Upper lobe of left lung (tissue), 6 donors: ENCODE data around the gene ADK. TPM values are rescaled to one million over a fixed set of nuclear protein-coding genes. Genes with fewer than 3 reads are reported as not detected.

Source experiments
- ATAC-seq, 2 donors: fragments of 200-7000 bp; cut with Tn5 transposase; one replicate each; pipeline ENCODE4 v1.9.1; 2022; ENCODE audit warnings: mild to moderate bottlenecking in 2 of 2, moderate library complexity in 2 of 2; ENCODE audit not compliant: low FRiP score in 2 of 2
- DNase-seq, 2 donors: peaks; one replicate each; pipeline ENCODE4 v3.0.0-alpha.2; 2019 to 2020
- H3K27ac ChIP-seq, 4 donors: fragments of 200-600 bp; sonication (generic); one replicate each; pipeline ENCODE4 v1.5.1; 2016 to 2019
- H3K27me3 ChIP-seq, 4 donors: fragments of 200-600 bp; sonication (generic); one replicate each; pipeline ENCODE4 v1.5.1; 2017 to 2019
- H3K36me3 ChIP-seq, 4 donors: fragments of 200-600 bp; sonication (generic); one replicate each; pipeline ENCODE4 v1.5.1; 2016 to 2019
- H3K4me1 ChIP-seq, 4 donors: fragments of 200-600 bp; sonication (generic); one replicate each; pipeline ENCODE4 v1.5.1; 2018 to 2019
- H3K4me3 ChIP-seq, 4 donors: fragments of 200-600 bp; sonication (generic); one replicate each; pipeline ENCODE4 v1.5.1; 2017 to 2019; ENCODE audit warnings: mild to moderate bottlenecking in 2 of 4, moderate library complexity in 1 of 4
- H3K9me3 ChIP-seq, 4 donors: fragments of 200-600 bp; sonication (generic); one replicate each; pipeline ENCODE4 v1.5.1; 2018 to 2019
- CTCF ChIP-seq, 6 experiments: fragments of 450-650 bp in 4 of 6; fragments of 200-600 bp in 2 of 6; sonication (generic) in 2 of 6; IDR thresholded peaks; one replicate each; pipeline ENCODE4 v1.5.1; 2016 to 2019; ENCODE audit warnings: antibody characterized with exemption in 6 of 6
- EP300 ChIP-seq, 4 donors: sonication (generic); formaldehyde crosslinking; IDR thresholded peaks; one replicate each; pipeline ENCODE4 v1.5.1; 2017; ENCODE audit warnings: antibody characterized with exemption in 4 of 4, control low read depth in 2 of 4
- POLR2A ChIP-seq, 4 donors: fragments of 450-650 bp; IDR thresholded peaks; one replicate each; pipeline ENCODE4 v1.5.1; 2016 to 2017; ENCODE audit warnings: antibody characterized with exemption in 4 of 4, mild to moderate bottlenecking in 2 of 4
- POLR2AphosphoS5 ChIP-seq, 2 donors: sonication (generic); formaldehyde crosslinking; IDR thresholded peaks; one replicate each; pipeline ENCODE4 v1.5.1; 2017; ENCODE audit warnings: antibody characterized with exemption in 2 of 2
- WGBS, 2 donors: methylation state at CpG; one replicate each; pipeline ENCODE4 v1.1.5; 2017 to 2018; 5-methylcytosine and 5-hydroxymethylcytosine counted together
- total RNA-seq, 6 donors: library from RNA; depleted of rRNA in 4 of 6; stranded (reverse); fragments of >200 nt in 4 of 6; gene quantifications; one replicate each; pipeline versions ENCODE4 v1.1.0 to v1.2.1, GENCODE V29; 2016 to 2021
- donor health status: DM: no; HTN: no; CAD: no; lungs with moderate emphysema.
- donor health status: DM: no; HTN: yes; CAD: no; lungs with severe emphysema.

Gene ADK
- total RNA-seq, 6 donors from 2014 or later, result 27.9 to 123 (median 48.1) TPM

- TF ChIP-seq POLR2A (IDR thresholded peaks at IDR 0.05), result no peak
- no peak for TF ChIP-seq CTCF (IDR thresholded peaks at IDR 0.05)
- no peak for TF ChIP-seq EP300 (IDR thresholded peaks at IDR 0.05)
- no peak for TF ChIP-seq POLR2AphosphoS5 (IDR thresholded peaks at IDR 0.05)
- 83 to 90% methylated on average over 1 of the region's 1 CpG for WGBS, 2 donors
- no peak overlapping the region for H3K4me3 ChIP-seq
- peaks cover 13 to 23% (median 21%) of the 10 kb centered on the region in 4 donors for H3K4me1 ChIP-seq
- DNase-seq, result no peak
- no peaks in the 10 kb centered on the region for H3K36me3 ChIP-seq
- no peak overlapping the region for H3K27ac ChIP-seq
- no peaks in the 10 kb centered on the region for H3K27me3 ChIP-seq
- no peak for ATAC-seq
- no peaks in the 10 kb centered on the region for H3K9me3 ChIP-seq
These were observed 431.5 kb downstream of the ADK start for GRCh38 chr10:74582566-74582965.

GRCh38 chr10:74585231-74586087 lies 434.4 kb downstream of the ADK start:
- Histone ChIP-seq H3K27me3 (no peaks in the 10 kb centered on the region), H3K4me1 (peaks cover 33 to 39% (median 37%) of the 10 kb centered on the region in 4 donors), H3K27ac (peak overlapping the region; percentile 29 to 73 (median 48)), H3K4me3 (peak overlapping the region in 2 of 4 donors; percentile 2 to 18), H3K36me3 (no peaks in the 10 kb centered on the region), H3K9me3 (no peaks in the 10 kb centered on the region)
- no peak for DNase-seq
- TF ChIP-seq POLR2AphosphoS5 (IDR thresholded peaks at IDR 0.05), result no peak
- TF ChIP-seq CTCF (IDR thresholded peaks at IDR 0.05), result no peak
- no peak for TF ChIP-seq POLR2A (IDR thresholded peaks at IDR 0.05)
- TF ChIP-seq EP300 (IDR thresholded peaks at IDR 0.05), result no peak
- 25 to 27% methylated on average over 8 of the region's 8 CpGs for WGBS, 2 donors
- ATAC-seq, result no peak

GRCh38 chr10:74586088-74586585 lies 435.1 kb downstream of the ADK start:
- peak overlapping the region; percentile 29 to 73 (median 48) for H3K27ac ChIP-seq
- ATAC-seq (peak in 1 of 2 donors; percentile 8), DNase-seq (no peak)
- WGBS, 2 donors, result 0 to 5% methylated on average over 1 of the region's 1 CpG
- no peaks in the 10 kb centered on the region for H3K36me3 ChIP-seq
- peak overlapping the region in 1 of 4 donors; percentile 2 for H3K4me3 ChIP-seq
- TF ChIP-seq EP300 (IDR thresholded peaks at IDR 0.05), result peak in 2 of 4 donors; percentile 17 to 69
- no peak for TF ChIP-seq POLR2AphosphoS5 (IDR thresholded peaks at IDR 0.05)
- no peaks in the 10 kb centered on the region for H3K9me3 ChIP-seq
- H3K27me3 ChIP-seq, result no peaks in the 10 kb centered on the region
- H3K4me1 ChIP-seq, result peaks cover 33 to 39% (median 37%) of the 10 kb centered on the region in 4 donors

- Histone ChIP-seq H3K9me3 (no peaks in the 10 kb centered on the region), H3K27me3 (no peaks in the 10 kb centered on the region), H3K36me3 (no peaks in the 10 kb centered on the region), H3K4me3 (no peak overlapping the region), H3K4me1 (peaks cover 33 to 39% (median 37%) of the 10 kb centered on the region in 4 donors), H3K27ac (peak overlapping the region in 1 of 4 donors; percentile 59)
- WGBS, 2 donors, result 75 to 82% methylated on average over 3 of the region's 3 CpGs
- no peak for DNase-seq
- TF ChIP-seq CTCF (IDR thresholded peaks at IDR 0.05) (no peak), POLR2A (IDR thresholded peaks at IDR 0.05) (no peak), EP300 (IDR thresholded peaks at IDR 0.05) (no peak), POLR2AphosphoS5 (IDR thresholded peaks at IDR 0.05) (no peak)
- ATAC-seq, result no peak
These were observed 436.3 kb downstream of the ADK start for GRCh38 chr10:74587109-74587854.

- DNase-seq (peak in 1 of 2 donors; percentile 84), ATAC-seq (peak; percentile 84 to 86)
- Histone ChIP-seq H3K27me3 (no peaks in the 10 kb centered on the region), H3K4me1 (peaks cover 33 to 39% (median 37%) of the 10 kb centered on the region in 4 donors), H3K36me3 (no peaks in the 10 kb centered on the region), H3K27ac (peak overlapping the region; percentile 1 to 59 (median 48)), H3K9me3 (no peaks in the 10 kb centered on the region), H3K4me3 (no peak overlapping the region)
- TF ChIP-seq CTCF (IDR thresholded peaks at IDR 0.05), result no peak
- peak; percentile 63 to 72 for TF ChIP-seq POLR2AphosphoS5 (IDR thresholded peaks at IDR 0.05)
- 9% methylated on average over 6 of the region's 6 CpGs for WGBS, 2 donors
These were observed 438.2 kb downstream of the ADK start for GRCh38 chr10:74589226-74589673.
